ENCODE measurements around the gene MBNL1. TPM values are rescaled to one million over a fixed set of nuclear protein-coding genes. Genes with fewer than 3 reads are reported as not detected.

The MBNL1 gene
- total RNA-seq, 2 donors from 2014 or later: 149 to 191 TPM

GRCh38 chr3:152443212-152444023 lies 174.7 kb downstream of the MBNL1 start:
- H3K27ac ChIP-seq: no peak overlapping the region
- DNase-seq: no peak
- no peak for TF ChIP-seq CTCF (IDR thresholded peaks at IDR 0.05)
- intact Hi-C loops (cut with DNase I): loop anchor here (5.0 to 10.0 kb wide), 2 partner anchors 169 to 371 kb away; no protein-coding TSS in a partner anchor
- H3K36me3 ChIP-seq: no peaks in the 10 kb centered on the region
- H3K4me1 ChIP-seq: no peaks in the 10 kb centered on the region
- no peaks in the 10 kb centered on the region for H3K9me3 ChIP-seq
- no peaks in the 10 kb centered on the region for H3K27me3 ChIP-seq
- H3K9ac ChIP-seq (ENCODE audit: low read depth in 2 of 2, low read length in 2 of 2): no peak overlapping the region
- H3K4me3 ChIP-seq: no peak overlapping the region

- no peaks in the 10 kb centered on the region for H3K4me1 ChIP-seq
- no peaks in the 10 kb centered on the region for H3K36me3 ChIP-seq
- intact Hi-C loops (cut with DNase I): loop anchor here (5.0 to 10.0 kb wide), 2 partner anchors 169 to 372 kb away; no protein-coding TSS in a partner anchor
- no peak overlapping the region for H3K27ac ChIP-seq
- H3K4me3 ChIP-seq: no peak overlapping the region
- TF ChIP-seq CTCF (IDR thresholded peaks at IDR 0.05): peak; percentile 58
- H3K9me3 ChIP-seq: no peaks in the 10 kb centered on the region
- H3K9ac ChIP-seq (ENCODE audit: low read depth in 2 of 2, low read length in 2 of 2): no peak overlapping the region
- H3K27me3 ChIP-seq: no peaks in the 10 kb centered on the region
- no peak for DNase-seq
Measured at GRCh38 chr3:152444029-152444641, 175.4 kb downstream of the MBNL1 start.

- TF ChIP-seq CTCF (IDR thresholded peaks at IDR 0.05): no peak
- Histone ChIP-seq H3K27ac (no peak overlapping the region), H3K9me3 (no peaks in the 10 kb centered on the region), H3K4me3 (no peak overlapping the region), H3K27me3 (no peaks in the 10 kb centered on the region), H3K9ac (ENCODE audit: low read depth in 2 of 2, low read length in 2 of 2) (no peak overlapping the region), H3K4me1 (no peaks in the 10 kb centered on the region), H3K36me3 (no peaks in the 10 kb centered on the region)
- DNase-seq: no peak
- intact Hi-C loops (cut with DNase I): loop anchor here (10.0 kb wide), 1 partner anchor 170 kb away; no protein-coding TSS in a partner anchor
Measured at GRCh38 chr3:152445212-152445611, 176.5 kb downstream of the MBNL1 start.

GRCh38 chr3:152446495-152446894 lies 177.8 kb downstream of the MBNL1 start:
- Histone ChIP-seq H3K4me1 (no peaks in the 10 kb centered on the region), H3K4me3 (no peak overlapping the region), H3K27me3 (no peaks in the 10 kb centered on the region), H3K9ac (ENCODE audit: low read depth in 2 of 2, low read length in 2 of 2) (no peak overlapping the region), H3K36me3 (no peaks in the 10 kb centered on the region), H3K9me3 (no peaks in the 10 kb centered on the region), H3K27ac (no peak overlapping the region)
- DNase-seq: no peak
- intact Hi-C loops (cut with DNase I): loop anchor here (10.0 kb wide), 1 partner anchor 172 kb away; no protein-coding TSS in a partner anchor
- TF ChIP-seq CTCF (IDR thresholded peaks at IDR 0.05): no peak

- H3K9me3 ChIP-seq: no peaks in the 10 kb centered on the region
- intact Hi-C loops (cut with DNase I): loop anchor here (10.0 kb wide), 1 partner anchor 173 kb away; no protein-coding TSS in a partner anchor
- DNase-seq: no peak
- H3K4me1 ChIP-seq: no peaks in the 10 kb centered on the region
- TF ChIP-seq CTCF (IDR thresholded peaks at IDR 0.05): no peak
- no peak overlapping the region for H3K27ac ChIP-seq
- H3K36me3 ChIP-seq: no peaks in the 10 kb centered on the region
- H3K9ac ChIP-seq (ENCODE audit: low read depth in 2 of 2, low read length in 2 of 2): no peak overlapping the region
- H3K27me3 ChIP-seq: no peaks in the 10 kb centered on the region
- H3K4me3 ChIP-seq: no peak overlapping the region
Measured at GRCh38 chr3:152447511-152447910, 178.8 kb downstream of the MBNL1 start.
